Breast epithelium (tissue), 4 donors: ENCODE results near the gene PARVA. TPM values are rescaled to one million over a fixed set of nuclear protein-coding genes. Genes with fewer than 3 reads are reported as not detected.
A peak's percentile ranks its signal among the peaks of the same experiment; 100 is the strongest.

ENCODE experiments used
- DNase-seq, 2 donors: peaks; one replicate each; pipeline ENCODE4 v3.0.0-alpha.2; 2019; ENCODE audit warnings: low spot score in 2 of 2
- H3K27ac ChIP-seq, 2 donors: fragments of 200-600 bp; sonication (generic) in 1 of 2; one replicate each; pipeline ENCODE4 v1.5.1; 2016 to 2019; ENCODE audit warnings: mild to moderate bottlenecking in 1 of 2
- H3K27me3 ChIP-seq, 2 donors: fragments of 200-600 bp; sonication (generic) in 1 of 2; one replicate each; pipeline versions ENCODE4 v1.5.1 to v1.6.0; 2017 to 2019; ENCODE audit warnings: control low read depth in 1 of 2, mild to moderate bottlenecking in 1 of 2
- H3K36me3 ChIP-seq: fragments of 200-600 bp; one replicate; pipeline ENCODE4 v1.5.1; 2019
- H3K4me1 ChIP-seq, 2 donors: fragments of 200-600 bp; sonication (generic); one replicate each; pipeline ENCODE4 v1.5.1; 2016 to 2019; ENCODE audit warnings: control low read depth in 1 of 2
- H3K4me3 ChIP-seq, 3 donors: fragments of 200-600 bp; sonication (generic); 1 replicate in 2 of 3; 2 replicates in 1 of 3; pipeline ENCODE4 v1.5.1; 2016 to 2019; ENCODE audit warnings: mild to moderate bottlenecking in 3 of 3, moderate library complexity in 2 of 3
- H3K9me3 ChIP-seq, 2 donors: fragments of 200-600 bp; sonication (generic) in 1 of 2; one replicate each; pipeline ENCODE4 v1.5.1; 2016 to 2019; ENCODE audit warnings: control low read depth in 1 of 2
- CTCF ChIP-seq, 3 donors: fragments of 450-650 bp; IDR thresholded peaks; one replicate each; pipeline ENCODE4 v1.5.1; 2016 to 2017; ENCODE audit warnings: antibody characterized with exemption in 3 of 3, mild to moderate bottlenecking in 3 of 3, moderate library complexity in 3 of 3
- POLR2A ChIP-seq: fragments of 450-650 bp; IDR thresholded peaks from one replicate; pipeline ENCODE4 v1.6.1; 2016; ENCODE audit warnings: antibody characterized with exemption, mild to moderate bottlenecking, moderate library complexity
- POLR2AphosphoS5 ChIP-seq, 3 donors: sonication (generic); formaldehyde crosslinking; IDR thresholded peaks; one replicate each; pipeline ENCODE4 v1.6.1; 2017; ENCODE audit warnings: antibody characterized with exemption in 3 of 3
- intact Hi-C: fragments of 100-400 bp; cut with DNase I; formaldehyde crosslinking; loops from one replicate; pipeline ENCODE4 v1.15.1; 2023; ENCODE audit warnings: low total_unique reads
- total RNA-seq, 3 donors: library from RNA; depleted of rRNA; stranded (reverse); fragments of >200 nt; gene quantifications; one replicate each; pipeline ENCODE4 v1.1.0, GENCODE V29; 2016

PARVA gene
- total RNA-seq, 3 donors from 2014 or later = 50.5 to 109 (median 60.4) TPM

GRCh38 chr11:12381875-12382274 is 4.5 kb downstream of the PARVA start:
- TF ChIP-seq CTCF (IDR thresholded peaks at IDR 0.05) = no peak
- no peak for TF ChIP-seq POLR2A
- no peak for TF ChIP-seq POLR2AphosphoS5 (IDR thresholded peaks at IDR 0.05)
- no peak for DNase-seq
- H3K4me3 ChIP-seq = no peak overlapping the region
- no peaks in the 10 kb centered on the region for H3K36me3 ChIP-seq
- intact Hi-C loops = no loop called here
- no peaks in the 10 kb centered on the region for H3K9me3 ChIP-seq
- H3K27ac ChIP-seq = no peak overlapping the region
- H3K27me3 ChIP-seq = no peaks in the 10 kb centered on the region
- no peaks in the 10 kb centered on the region for H3K4me1 ChIP-seq

- no peak overlapping the region for H3K27ac ChIP-seq
- no peaks in the 10 kb centered on the region for H3K4me1 ChIP-seq
- TF ChIP-seq POLR2A = no peak
- TF ChIP-seq CTCF (IDR thresholded peaks at IDR 0.05) = no peak
- no peak for TF ChIP-seq POLR2AphosphoS5 (IDR thresholded peaks at IDR 0.05)
- H3K27me3 ChIP-seq = no peaks in the 10 kb centered on the region
- DNase-seq = no peak
- H3K36me3 ChIP-seq = no peaks in the 10 kb centered on the region
- intact Hi-C loops = no loop called here
- H3K4me3 ChIP-seq = no peak overlapping the region
- no peaks in the 10 kb centered on the region for H3K9me3 ChIP-seq
These were observed 5.1 kb downstream of the PARVA start for GRCh38 chr11:12382451-12382850.

DNA sequence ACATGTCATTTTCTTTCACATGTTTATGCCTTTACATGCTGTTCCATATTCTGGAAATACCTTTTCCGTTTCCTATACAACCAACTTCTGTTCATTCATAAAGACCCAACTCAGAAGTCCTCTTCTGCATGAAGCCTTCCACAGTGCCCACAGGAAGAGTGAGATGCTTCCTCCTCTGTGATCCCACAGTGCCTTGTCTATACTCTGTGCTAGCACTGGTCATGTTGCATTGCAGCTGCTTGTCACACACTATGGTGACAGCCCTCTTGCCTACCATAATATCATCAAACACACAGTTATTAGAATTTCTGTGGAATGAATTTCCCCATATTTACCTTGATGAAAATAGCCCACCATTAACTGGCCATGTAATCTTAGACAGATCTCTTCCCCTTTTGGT is 8.9 kb downstream of the PARVA start:
- intact Hi-C loops = no loop called here
- peaks cover 0 to 5% of the 10 kb centered on the region in 2 donors for H3K4me1 ChIP-seq
- H3K36me3 ChIP-seq = no peaks in the 10 kb centered on the region
- TF ChIP-seq CTCF (IDR thresholded peaks at IDR 0.05) (no peak), POLR2A (no peak), POLR2AphosphoS5 (IDR thresholded peaks at IDR 0.05) (no peak)
- H3K27me3 ChIP-seq = no peaks in the 10 kb centered on the region
- no peak overlapping the region for H3K4me3 ChIP-seq
- peak overlapping the region; percentile 6 to 72 for H3K27ac ChIP-seq
- H3K9me3 ChIP-seq = no peaks in the 10 kb centered on the region
- DNase-seq = no peak

DNA sequence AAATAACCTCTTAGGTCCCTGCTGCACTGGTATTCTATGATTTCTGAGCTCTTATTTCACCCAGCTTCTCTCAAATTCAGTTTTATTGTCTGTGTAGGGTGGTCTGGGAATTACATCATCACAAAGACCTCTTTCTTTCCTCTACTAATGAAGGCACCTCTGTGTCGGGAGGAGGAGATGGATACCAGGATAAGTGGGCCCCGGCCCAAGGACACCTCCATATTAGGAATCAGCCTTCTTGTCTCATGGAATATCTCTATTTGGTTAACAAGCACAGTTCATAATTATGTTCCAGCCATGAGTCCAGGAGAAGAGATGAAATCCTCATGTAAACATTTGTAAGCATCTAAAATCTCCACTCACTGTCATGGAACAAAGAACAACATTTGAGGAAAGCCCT is 9.4 kb downstream of the PARVA start:
- Histone ChIP-seq H3K27me3 (no peaks in the 10 kb centered on the region), H3K4me1 (peaks cover 0 to 5% of the 10 kb centered on the region in 2 donors), H3K4me3 (no peak overlapping the region), H3K36me3 (no peaks in the 10 kb centered on the region), H3K27ac (peak overlapping the region; percentile 72 to 81), H3K9me3 (no peaks in the 10 kb centered on the region)
- DNase-seq = peak in 1 of 2 donors; percentile 63
- intact Hi-C loops = no loop called here
- TF ChIP-seq CTCF (IDR thresholded peaks at IDR 0.05) (no peak), POLR2A (no peak), POLR2AphosphoS5 (IDR thresholded peaks at IDR 0.05) (no peak)

- peaks cover 0 to 5% of the 10 kb centered on the region in 2 donors for H3K4me1 ChIP-seq
- no peak for TF ChIP-seq POLR2AphosphoS5 (IDR thresholded peaks at IDR 0.05)
- no peak for TF ChIP-seq POLR2A
- no peak for TF ChIP-seq CTCF (IDR thresholded peaks at IDR 0.05)
These were observed 10.8 kb downstream of the PARVA start for GRCh38 chr11:12388173-12388572.

More at GRCh38 chr11:12388173-12388572, 10.8 kb downstream of the PARVA start:
- H3K9me3 ChIP-seq = no peaks in the 10 kb centered on the region
- intact Hi-C loops = no loop called here
- H3K27ac ChIP-seq = peak overlapping the region; percentile 72 to 81
- no peaks in the 10 kb centered on the region for H3K36me3 ChIP-seq
- H3K27me3 ChIP-seq = no peaks in the 10 kb centered on the region
- no peak overlapping the region for H3K4me3 ChIP-seq
- DNase-seq = no peak
